SU-DHL-6 (cell line): ENCODE results near the gene GADD45G.

Source experiments
- CTCF ChIP-seq: fragments of 200-600 bp; sonication (generic); IDR thresholded peaks from one replicate; pipeline ENCODE4 v1.5.1; 2017; ENCODE audit warnings: antibody characterized with exemption, mild to moderate bottlenecking, low read length, moderate library complexity; ENCODE audit not compliant: insufficient read depth, poor library complexity, severe bottlenecking
- EZH2phosphoT487 ChIP-seq: fragments of 200-600 bp; sonication (generic), shearing (Covaris generic); conservative IDR thresholded peaks from 2 replicates; pipeline ENCODE4 v1.6.1; 2018; ENCODE audit warnings: mild to moderate bottlenecking, antibody characterized with exemption, low read length, moderate library complexity, mixed read lengths

- TF ChIP-seq CTCF (no peak), EZH2phosphoT487 (no peak)
Measured at GRCh38 chr9:89555036-89555415, 49.8 kb upstream of the GADD45G start.
